ENCODE data around the gene C4orf50.

- TF ChIP-seq CTCF (IDR thresholded peaks at IDR 0.05) (no peak), POLR2A (IDR thresholded peaks at IDR 0.05) (no peak)
These were observed 13.6 kb upstream of the C4orf50 start for GRCh38 chr4:6031846-6032245.

Measured in heart left ventricle (tissue), 13 donors.